C4-2B (cell line): Measurements from ENCODE around the gene BMX.

Experiments
- CTCF ChIP-seq: fragments of 450-650 bp; conservative IDR thresholded peaks from 2 replicates; pipeline ENCODE4 v1.5.1; 2017; ENCODE audit warnings: mild to moderate bottlenecking
- ZFX ChIP-seq: fragments of 450-650 bp; IDR thresholded peaks from 2 replicates; pipeline ENCODE4 v1.6.1; 2017

DNA sequence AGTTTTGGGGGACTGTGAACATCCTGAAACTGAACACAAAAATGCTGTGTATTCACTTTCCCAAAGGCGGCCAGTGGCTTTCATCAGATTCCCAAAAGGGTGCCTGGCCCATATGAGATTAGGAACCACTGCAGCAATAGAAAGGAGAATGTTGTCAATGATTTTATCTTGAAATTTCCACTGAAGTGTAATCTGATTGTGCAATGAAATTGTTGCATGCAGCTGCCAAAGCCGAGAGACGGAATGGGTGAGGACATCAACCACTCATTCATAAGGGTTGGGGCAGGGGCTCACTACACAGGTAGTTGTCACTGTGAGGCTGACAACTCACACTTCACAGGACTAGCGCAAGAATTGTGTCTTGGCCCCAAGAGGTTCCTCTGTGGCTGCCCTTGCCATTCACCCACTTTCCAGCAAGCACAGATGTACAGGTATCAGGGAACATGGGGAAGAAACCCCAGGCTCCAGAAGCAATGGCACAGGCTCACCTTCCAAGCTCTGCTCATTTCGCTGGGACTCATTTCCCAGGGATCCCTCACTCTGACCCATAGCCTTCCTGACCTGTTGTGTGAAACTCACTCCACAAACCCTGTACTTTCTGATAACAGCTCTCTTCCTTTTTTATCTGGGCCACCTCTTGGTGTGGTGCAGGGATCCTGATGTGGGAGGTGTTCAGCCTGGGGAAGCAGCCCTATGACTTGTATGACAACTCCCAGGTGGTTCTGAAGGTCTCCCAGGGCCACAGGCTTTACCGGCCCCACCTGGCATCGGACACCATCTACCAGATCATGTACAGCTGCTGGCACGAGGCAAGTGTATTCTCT, 48.8 kb downstream of the BMX start:
- TF ChIP-seq CTCF (no peak), ZFX (no peak)
